Measurements from ENCODE around the gene ANO6. TPM values are rescaled to one million over a fixed set of nuclear protein-coding genes. Genes with fewer than 3 reads are reported as not detected.

The ANO6 gene
- polyA plus RNA-seq, 1 donor from 2014 or later = 9.0 TPM

DNA sequence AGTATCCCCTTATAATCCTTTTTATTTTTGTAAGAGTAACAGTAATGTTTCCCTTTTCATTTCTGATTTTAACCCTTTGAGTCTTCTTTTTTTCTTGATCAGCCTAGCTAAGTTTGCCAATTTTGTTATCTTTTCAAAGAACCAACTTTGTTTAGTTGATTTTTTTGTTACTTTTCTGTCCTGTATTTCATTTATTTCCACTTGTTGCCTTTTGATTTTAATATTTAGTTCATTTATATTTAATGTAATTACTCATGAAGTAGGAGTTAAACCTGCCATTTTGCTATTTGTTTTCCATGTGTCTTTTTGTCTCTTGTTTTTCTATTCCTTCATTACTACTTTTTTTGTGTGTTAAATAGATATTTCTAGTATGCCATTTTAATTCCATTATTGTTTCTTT is 146.4 kb downstream of the ANO6 start:
- Histone ChIP-seq H4K20me1 (ENCODE audit: insufficient read depth) (no peaks in the 10 kb centered on the region), H3K4me3 (ENCODE audit: low read length) (no peak overlapping the region), H3K36me3 (ENCODE audit: insufficient read depth, low read length) (no peaks in the 10 kb centered on the region), H3K9me3 (ENCODE audit: low read length) (no peaks in the 10 kb centered on the region), H3K4me2 (ENCODE audit: low read length) (no peak overlapping the region), H3K9ac (ENCODE audit: low read length) (no peak overlapping the region), H3F3A (ENCODE audit: insufficient read depth, low read length, poor library complexity, severe bottlenecking) (no peaks in the 10 kb centered on the region), H3K79me2 (replicated peaks; ENCODE audit: insufficient read depth, low read length) (no peaks in the 10 kb centered on the region), H3K27me3 (ENCODE audit: insufficient read depth, low read depth, low read length) (no peaks in the 10 kb centered on the region), H3K9me2 (ENCODE audit: insufficient read depth, low read length) (no peaks in the 10 kb centered on the region), H3K27ac (ENCODE audit: low read length) (no peak overlapping the region), H2AFZ (ENCODE audit: low read depth, low read length) (no peak overlapping the region)
- no peak for TF ChIP-seq TAF1 (IDR thresholded peaks at IDR 0.05; ENCODE audit: low read depth)
- no peak for TF ChIP-seq REST (IDR thresholded peaks at IDR 0.05; ENCODE audit: borderline replicate concordance)
- no peak for TF ChIP-seq EP300 (conservative IDR thresholded peaks at IDR 0.05; ENCODE audit: poor library complexity, severe bottlenecking)
- TF ChIP-seq POLR2AphosphoS5 (IDR thresholded peaks at IDR 0.05) = no peak
- no peak for TF ChIP-seq MXI1 (conservative IDR thresholded peaks at IDR 0.05; ENCODE audit: poor library complexity, severe bottlenecking)
- no peak for TF ChIP-seq RAD21 (conservative IDR thresholded peaks at IDR 0.05)
- TF ChIP-seq CTCF (IDR thresholded peaks at IDR 0.05; ENCODE audit: poor library complexity, severe bottlenecking) = no peak
- TF ChIP-seq SMC3 (conservative IDR thresholded peaks at IDR 0.05; ENCODE audit: poor library complexity) = no peak
- no peak for TF ChIP-seq EZH2 (IDR thresholded peaks at IDR 0.05; ENCODE audit: borderline replicate concordance, insufficient read depth, low read length, poor library complexity, severe bottlenecking)

- no peaks in the 10 kb centered on the region for H3K27me3 ChIP-seq (ENCODE audit: insufficient read depth, low read depth, low read length)
These were observed 148.0 kb downstream of the ANO6 start for GRCh38 chr12:45363903-45364302.

More at GRCh38 chr12:45363903-45364302, 148.0 kb downstream of the ANO6 start:
- Histone ChIP-seq H3K27ac (ENCODE audit: low read length) (no peak overlapping the region), H2AFZ (ENCODE audit: low read depth, low read length) (no peak overlapping the region), H4K20me1 (ENCODE audit: insufficient read depth) (no peaks in the 10 kb centered on the region), H3K9me2 (ENCODE audit: insufficient read depth, low read length) (no peaks in the 10 kb centered on the region), H3K9me3 (ENCODE audit: low read length) (no peaks in the 10 kb centered on the region), H3K36me3 (ENCODE audit: insufficient read depth, low read length) (no peaks in the 10 kb centered on the region), H3K79me2 (replicated peaks; ENCODE audit: insufficient read depth, low read length) (no peaks in the 10 kb centered on the region), H3K9ac (ENCODE audit: low read length) (no peak overlapping the region), H3K4me3 (ENCODE audit: low read length) (no peak overlapping the region), H3K4me2 (ENCODE audit: low read length) (no peak overlapping the region), H3F3A (ENCODE audit: insufficient read depth, low read length, poor library complexity, severe bottlenecking) (no peaks in the 10 kb centered on the region)
- TF ChIP-seq EP300 (conservative IDR thresholded peaks at IDR 0.05; ENCODE audit: poor library complexity, severe bottlenecking) (no peak), CTCF (IDR thresholded peaks at IDR 0.05; ENCODE audit: poor library complexity, severe bottlenecking) (no peak), POLR2AphosphoS5 (IDR thresholded peaks at IDR 0.05) (no peak)
